NCI-H2196 treated with DMSO at 0.1 percent for 48 hours (cell line): ENCODE data around the gene KIFC3.
"Not testable (repeated sequence)": the region's sequence is repeated elsewhere in the genome, so short reads cannot be mapped to it uniquely, and the experiment has no call there.

Experiments
- DNase-seq: peaks from one replicate; lab custom pipeline; 2025; ENCODE audit not compliant: unreplicated experiment; lab: John Stamatoyannopoulos, UW

The KIFC3 gene

GRCh38 chr16:57805176-57805575, 2.9 kb upstream of the KIFC3 start:
- no peak for DNase-seq

GRCh38 chr16:57804111-57804837, 2.0 kb upstream of the KIFC3 start:
- no peak for DNase-seq

GRCh38 chr16:57803134-57803990, 1.1 kb upstream of the KIFC3 start:
- no peak for DNase-seq

- no peak for DNase-seq
Measured at GRCh38 chr16:57801809-57802340, 416 bp downstream of the KIFC3 start.

- no peak for DNase-seq
Measured at GRCh38 chr16:57801098-57801808, 1.0 kb downstream of the KIFC3 start.

GRCh38 chr16:57800200-57801097, 1.8 kb downstream of the KIFC3 start:
- DNase-seq = no peak

GRCh38 chr16:57799600-57800199, 2.6 kb downstream of the KIFC3 start:
- DNase-seq = no peak

GRCh38 chr16:57798953-57799599, 3.2 kb downstream of the KIFC3 start:
- peak; percentile 15 for DNase-seq

- no peak for DNase-seq
Measured at GRCh38 chr16:57798267-57798810, 4.0 kb downstream of the KIFC3 start.

- peak; percentile 16 for DNase-seq
Measured at GRCh38 chr16:57797526-57798266, 4.6 kb downstream of the KIFC3 start.

- no peak for DNase-seq
Measured at GRCh38 chr16:57797216-57797525, 5.1 kb downstream of the KIFC3 start.

GRCh38 chr16:57796014-57796413, 6.3 kb downstream of the KIFC3 start:
- not testable (repeated sequence) for DNase-seq

GRCh38 chr16:57795431-57795878, 6.8 kb downstream of the KIFC3 start:
- peak; percentile 20 for DNase-seq

- no peak for DNase-seq
Measured at GRCh38 chr16:57794849-57795430, 7.4 kb downstream of the KIFC3 start.

GRCh38 chr16:57791893-57792461, 10.3 kb downstream of the KIFC3 start:
- no peak for DNase-seq

GRCh38 chr16:57791195-57791892, 10.9 kb downstream of the KIFC3 start:
- DNase-seq = no peak

- DNase-seq = no peak
Measured at GRCh38 chr16:57788951-57789350, 13.3 kb downstream of the KIFC3 start.
